Ovary (tissue), 3 donors: ENCODE data around the gene RPRM.

Experiments used
- CTCF ChIP-seq, 3 donors: fragments of 450-650 bp in 2 of 3; fragments of 200-600 bp in 1 of 3; IDR thresholded peaks; one replicate each; pipeline versions ENCODE4 v1.5.1 to v1.8.0; 2016 to 2022; ENCODE audit warnings: antibody characterized with exemption in 3 of 3, mild to moderate bottlenecking in 1 of 3
- POLR2A ChIP-seq: fragments of 450-650 bp; IDR thresholded peaks from one replicate; pipeline ENCODE4 v1.6.1; 2017; ENCODE audit warnings: antibody characterized with exemption, mild to moderate bottlenecking, moderate library complexity
- donor health status: DM: no; HTN: no; CAD: no.

GRCh38 chr2:153461453-153461852, 17.1 kb downstream of the RPRM start:
- TF ChIP-seq POLR2A (no peak), CTCF (IDR thresholded peaks at IDR 0.05) (no peak)
